Measurements from ENCODE around the gene ENTREP3. TPM values are rescaled to one million over a fixed set of nuclear protein-coding genes. Genes with fewer than 3 reads are reported as not detected.
A peak's percentile ranks its signal among the peaks of the same experiment; 100 is the strongest.
"Not testable (repeated sequence)": the region's sequence is repeated elsewhere in the genome, so short reads cannot be mapped to it uniquely, and the experiment has no call there.

ENTREP3 gene
- total RNA-seq, 1 donor from 2014 or later = 54.1 TPM

- peaks cover 18% of the 10 kb centered on the region for H3K27me3 Mint-ChIP-seq (ENCODE audit: unreplicated experiment)
- peak overlapping the region; percentile 87 for H3K4me3 Mint-ChIP-seq (ENCODE audit: unreplicated experiment)
- TF ChIP-seq CTCF (IDR thresholded peaks at IDR 0.05; ENCODE audit: unreplicated experiment) = no peak
- peaks cover 4% of the 10 kb centered on the region for H3K4me1 Mint-ChIP-seq (ENCODE audit: unreplicated experiment)
- H3K36me3 Mint-ChIP-seq (ENCODE audit: low read depth, unreplicated experiment) = no peaks in the 10 kb centered on the region
- H3K9me3 Mint-ChIP-seq (ENCODE audit: unreplicated experiment) = no peaks in the 10 kb centered on the region
- no peak for DNase-seq (ENCODE audit: low spot score)
- peak overlapping the region; percentile 31 for H3K27ac Mint-ChIP-seq (ENCODE audit: unreplicated experiment)
Observed at GRCh38 chr1:155294520-155295182, 39.4 kb upstream of the ENTREP3 start.

GRCh38 chr1:155293086-155293749, 37.9 kb upstream of the ENTREP3 start:
- no peak for DNase-seq (ENCODE audit: low spot score)
- H3K27me3 Mint-ChIP-seq (ENCODE audit: unreplicated experiment) = peaks cover 19% of the 10 kb centered on the region
- TF ChIP-seq CTCF (IDR thresholded peaks at IDR 0.05; ENCODE audit: unreplicated experiment) = no peak
- no peaks in the 10 kb centered on the region for H3K9me3 Mint-ChIP-seq (ENCODE audit: unreplicated experiment)
- H3K4me1 Mint-ChIP-seq (ENCODE audit: unreplicated experiment) = peaks cover 4% of the 10 kb centered on the region
- H3K4me3 Mint-ChIP-seq (ENCODE audit: unreplicated experiment) = no peak overlapping the region
- peaks cover 9% of the 10 kb centered on the region for H3K36me3 Mint-ChIP-seq (ENCODE audit: low read depth, unreplicated experiment)
- no peak overlapping the region for H3K27ac Mint-ChIP-seq (ENCODE audit: unreplicated experiment)

GRCh38 chr1:155291006-155291405, 35.7 kb upstream of the ENTREP3 start:
- H3K9me3 Mint-ChIP-seq (ENCODE audit: unreplicated experiment); DNase-seq (ENCODE audit: low spot score); H3K36me3 Mint-ChIP-seq (ENCODE audit: low read depth, unreplicated experiment); H3K27ac Mint-ChIP-seq (ENCODE audit: unreplicated experiment); H3K4me3 Mint-ChIP-seq (ENCODE audit: unreplicated experiment); H3K4me1 Mint-ChIP-seq (ENCODE audit: unreplicated experiment): not testable (repeated sequence)
- H3K27me3 Mint-ChIP-seq (ENCODE audit: unreplicated experiment) = peaks cover 16% of the 10 kb centered on the region

DNA sequence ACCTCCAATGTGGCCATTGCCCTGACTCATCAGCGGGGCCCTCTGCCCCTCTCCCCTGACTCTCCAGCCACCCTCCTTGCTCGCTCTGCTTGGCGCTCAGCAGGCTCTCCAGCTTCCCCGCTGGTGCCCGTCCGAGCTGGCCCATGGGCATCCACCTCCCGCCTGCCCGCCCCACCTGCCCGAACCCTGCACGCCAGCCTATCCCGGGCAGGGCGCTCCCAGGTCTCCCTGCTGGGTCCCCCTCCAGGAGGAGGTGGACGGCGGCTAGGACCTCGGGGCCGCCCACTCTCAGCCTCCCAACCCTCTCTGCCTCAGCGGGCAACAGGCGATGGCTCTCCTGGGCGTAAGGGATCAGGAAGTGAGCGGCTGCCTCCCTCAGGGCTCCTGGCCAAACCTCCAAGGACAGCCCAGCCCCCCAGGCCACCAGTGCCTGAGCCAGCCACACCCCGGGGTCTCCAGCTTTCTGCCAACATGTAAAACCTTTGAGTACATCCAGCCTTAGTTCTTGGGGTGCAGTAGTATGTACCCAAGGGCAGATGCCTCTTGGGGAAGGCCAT, 32.8 kb upstream of the ENTREP3 start:
- no peak for TF ChIP-seq CTCF (IDR thresholded peaks at IDR 0.05; ENCODE audit: unreplicated experiment)
- DNase-seq (ENCODE audit: low spot score) = no peak
- peaks cover 7% of the 10 kb centered on the region for H3K27me3 Mint-ChIP-seq (ENCODE audit: unreplicated experiment)
- peaks cover 18% of the 10 kb centered on the region for H3K36me3 Mint-ChIP-seq (ENCODE audit: low read depth, unreplicated experiment)
- H3K4me1 Mint-ChIP-seq (ENCODE audit: unreplicated experiment) = no peaks in the 10 kb centered on the region
- H3K9me3 Mint-ChIP-seq (ENCODE audit: unreplicated experiment) = no peaks in the 10 kb centered on the region
- no peak overlapping the region for H3K27ac Mint-ChIP-seq (ENCODE audit: unreplicated experiment)
- no peak overlapping the region for H3K4me3 Mint-ChIP-seq (ENCODE audit: unreplicated experiment)

GRCh38 chr1:155286544-155286943, 31.3 kb upstream of the ENTREP3 start:
- Mint-ChIP-seq H3K4me3 (ENCODE audit: unreplicated experiment) (no peak overlapping the region), H3K27me3 (ENCODE audit: unreplicated experiment) (peaks cover 15% of the 10 kb centered on the region), H3K36me3 (ENCODE audit: low read depth, unreplicated experiment) (peaks cover 18% of the 10 kb centered on the region), H3K9me3 (ENCODE audit: unreplicated experiment) (no peaks in the 10 kb centered on the region), H3K27ac (ENCODE audit: unreplicated experiment) (no peak overlapping the region), H3K4me1 (ENCODE audit: unreplicated experiment) (no peaks in the 10 kb centered on the region)
- no peak for DNase-seq (ENCODE audit: low spot score)
- TF ChIP-seq CTCF (IDR thresholded peaks at IDR 0.05; ENCODE audit: unreplicated experiment) = no peak

Measured in endothelial cell (in vitro differentiated cells).